Right atrium auricular region (tissue), 2 donors: ENCODE results near the gene MAP3K2. TPM values are rescaled to one million over a fixed set of nuclear protein-coding genes. Genes with fewer than 3 reads are reported as not detected.
A peak's percentile ranks its signal among the peaks of the same experiment; 100 is the strongest.

Source experiments
- DNase-seq: peaks from one replicate; pipeline ENCODE4 v3.0.0-alpha.2; 2019; ENCODE audit warnings: low spot score
- H3K27ac ChIP-seq, 2 donors: fragments of 200-600 bp; sonication (generic); 1 replicate in 1 of 2; 2 replicates in 1 of 2; pipeline ENCODE4 v1.5.1; 2016 to 2019
- H3K27me3 ChIP-seq, 2 donors: fragments of 200-600 bp; sonication (generic); one replicate each; pipeline versions ENCODE4 v1.5.1 to v1.6.0; 2017 to 2019
- H3K36me3 ChIP-seq: fragments of 200-600 bp; sonication (generic); one replicate; pipeline ENCODE4 v1.5.1; 2016
- H3K4me1 ChIP-seq, 2 donors: fragments of 200-600 bp; sonication (generic); one replicate each; pipeline versions ENCODE4 v1.5.1 to v1.6.0; 2017 to 2019
- H3K4me3 ChIP-seq, 2 donors: fragments of 200-600 bp; sonication (generic); 1 replicate in 1 of 2; 2 replicates in 1 of 2; pipeline ENCODE4 v1.5.1; 2017 to 2019; ENCODE audit warnings: mild to moderate bottlenecking in 1 of 2, moderate library complexity in 1 of 2
- H3K9me3 ChIP-seq, 2 donors: fragments of 200-600 bp; sonication (generic); one replicate each; pipeline ENCODE4 v1.5.1; 2019
- CTCF ChIP-seq, 2 donors: fragments of 200-600 bp; sonication (generic); IDR thresholded peaks; one replicate each; pipeline ENCODE4 v1.5.1; 2019; ENCODE audit warnings: antibody characterized with exemption in 2 of 2
- total RNA-seq, 2 donors: library from RNA; depleted of rRNA; stranded (reverse); fragments of >200 nt; gene quantifications; one replicate each; pipeline ENCODE4 v1.1.0, GENCODE V29; 2016

MAP3K2 gene
- total RNA-seq, 2 donors from 2014 or later = 20.5 to 20.8 TPM

GRCh38 chr2:127386246-127386645 lies 1.5 kb downstream of the MAP3K2 start:
- DNase-seq = no peak
- peak overlapping the region in 1 of 2 donors; percentile 97 for H3K4me3 ChIP-seq
- peak overlapping the region; percentile 100 for H3K27ac ChIP-seq
- H3K36me3 ChIP-seq = no peaks in the 10 kb centered on the region
- H3K9me3 ChIP-seq = no peaks in the 10 kb centered on the region
- peaks cover 0 to 50% of the 10 kb centered on the region in 2 donors for H3K4me1 ChIP-seq
- no peak for TF ChIP-seq CTCF (IDR thresholded peaks at IDR 0.05)
- no peaks in the 10 kb centered on the region for H3K27me3 ChIP-seq

GRCh38 chr2:127384529-127384928 lies 3.2 kb downstream of the MAP3K2 start:
- no peaks in the 10 kb centered on the region for H3K27me3 ChIP-seq
- no peak overlapping the region for H3K4me3 ChIP-seq
- H3K4me1 ChIP-seq = peaks cover 0 to 59% of the 10 kb centered on the region in 2 donors
- DNase-seq = no peak
- no peaks in the 10 kb centered on the region for H3K36me3 ChIP-seq
- H3K27ac ChIP-seq = peak overlapping the region; percentile 10 to 28
- no peaks in the 10 kb centered on the region for H3K9me3 ChIP-seq
- TF ChIP-seq CTCF (IDR thresholded peaks at IDR 0.05) = no peak

GRCh38 chr2:127382831-127383230 lies 4.9 kb downstream of the MAP3K2 start:
- Histone ChIP-seq H3K27me3 (no peaks in the 10 kb centered on the region), H3K9me3 (no peaks in the 10 kb centered on the region), H3K27ac (peak overlapping the region; percentile 57 to 59), H3K4me1 (peaks cover 0 to 58% of the 10 kb centered on the region in 2 donors), H3K36me3 (no peaks in the 10 kb centered on the region), H3K4me3 (no peak overlapping the region)
- no peak for DNase-seq
- TF ChIP-seq CTCF (IDR thresholded peaks at IDR 0.05) = no peak

- DNase-seq = no peak
- H3K4me3 ChIP-seq = no peak overlapping the region
- no peak overlapping the region for H3K27ac ChIP-seq
Measured at GRCh38 chr2:127381762-127382161, 6.0 kb downstream of the MAP3K2 start.

GRCh38 chr2:127379712-127380355 lies 7.9 kb downstream of the MAP3K2 start:
- no peak for DNase-seq
- Histone ChIP-seq H3K36me3 (no peaks in the 10 kb centered on the region), H3K27ac (no peak overlapping the region), H3K27me3 (no peaks in the 10 kb centered on the region), H3K4me3 (no peak overlapping the region), H3K9me3 (no peaks in the 10 kb centered on the region), H3K4me1 (peaks cover 0 to 44% of the 10 kb centered on the region in 2 donors)
- no peak for TF ChIP-seq CTCF (IDR thresholded peaks at IDR 0.05)

More at GRCh38 chr2:127381762-127382161, 6.0 kb downstream of the MAP3K2 start:
- Histone ChIP-seq H3K9me3 (no peaks in the 10 kb centered on the region), H3K36me3 (no peaks in the 10 kb centered on the region), H3K4me1 (peaks cover 0 to 59% of the 10 kb centered on the region in 2 donors), H3K27me3 (no peaks in the 10 kb centered on the region)
- TF ChIP-seq CTCF (IDR thresholded peaks at IDR 0.05) = no peak

- Histone ChIP-seq H3K36me3 (no peaks in the 10 kb centered on the region), H3K4me3 (no peak overlapping the region), H3K27ac (no peak overlapping the region), H3K4me1 (peaks cover 0 to 34% of the 10 kb centered on the region in 2 donors), H3K9me3 (no peaks in the 10 kb centered on the region), H3K27me3 (no peaks in the 10 kb centered on the region)
- no peak for TF ChIP-seq CTCF (IDR thresholded peaks at IDR 0.05)
- no peak for DNase-seq
Measured at GRCh38 chr2:127378720-127379119, 9.1 kb downstream of the MAP3K2 start.
